PC-3 (cell line): Measurements from ENCODE around the gene EVL.

Experiments used
- CTCF ChIP-seq: fragments of 300-600 bp; sonication (generic); conservative IDR thresholded peaks from 2 replicates; pipeline ENCODE4 v1.5.1; 2017; ENCODE audit warnings: antibody characterized with exemption, low read depth, mild to moderate bottlenecking, low read length
- EZH2 ChIP-seq: fragments of 300-600 bp; sonication (generic); IDR thresholded peaks from one replicate; pipeline ENCODE4 v1.6.1; 2017; ENCODE audit warnings: antibody characterized with exemption, mild to moderate bottlenecking, low read length; ENCODE audit not compliant: unreplicated experiment

GRCh38 chr14:100110816-100111215 is 45.6 kb downstream of the EVL start:
- TF ChIP-seq CTCF: no peak
- no peak for TF ChIP-seq EZH2
